ENCODE data around the gene DCAF5.

DCAF5 gene

DNA sequence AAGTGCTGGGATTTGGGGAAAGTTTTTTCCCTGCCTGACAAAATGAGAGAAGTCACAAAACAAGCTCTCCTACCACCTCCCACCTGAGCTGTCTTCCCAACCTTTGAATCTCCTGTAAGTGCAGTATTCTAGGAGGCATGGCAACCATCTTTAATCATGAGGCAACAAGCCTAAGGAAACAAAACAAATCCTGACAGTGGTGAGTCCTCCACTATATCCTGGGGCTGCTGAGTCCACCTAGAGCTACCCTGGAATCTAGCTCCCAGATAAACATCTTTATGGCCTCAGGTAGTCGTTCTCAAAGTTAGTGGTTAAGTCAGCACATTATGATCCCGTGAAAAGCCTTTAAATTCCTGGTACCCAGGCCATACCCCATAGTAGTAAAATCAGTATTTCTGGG, 151.5 kb downstream of the DCAF5 start:
- no peak for DNase-seq
